SK-N-SH (cell line): ENCODE measurements around the gene SPRY4. TPM values are rescaled to one million over a fixed set of nuclear protein-coding genes. Genes with fewer than 3 reads are reported as not detected.

Source experiments
- CTCF ChIA-PET: fragments of 300-600, 350-600 bp; formaldehyde crosslinking; extraction: SDS; loops from one replicate; lab custom pipeline; 2021; lab: Yijun Ruan, JAX
- POLR2A ChIA-PET: fragments of 350-600 bp; sonication (Branson Sonifier 250); formaldehyde crosslinking; extraction: SDS; loops from one replicate; lab custom pipeline; 2020; ENCODE audit warnings: antibody characterized with exemption, inconsistent platforms; lab: Yijun Ruan, JAX
- DNase-seq: peaks from one replicate; pipeline ENCODE4 v3.0.0; 2012
- H2AFZ ChIP-seq: fragments of 200-600 bp; sonication (generic); 2 replicates; pipeline ENCODE4 v1.8.1; 2016; ENCODE audit warnings: antibody characterized with exemption, mild to moderate bottlenecking, low read depth
- H3F3A ChIP-seq: fragments of 200-600 bp; sonication (generic); replicated peaks from 2 replicates; pipeline ENCODE3; 2016; ENCODE audit warnings: antibody characterized with exemption, mild to moderate bottlenecking; ENCODE audit not compliant: insufficient read depth
- H3K27ac ChIP-seq, 2 experiments: fragments of 200-500 bp in 1 of 2; fragments of 200-600 bp in 1 of 2; sonication (Bioruptor generic) in 1 of 2; sonication (generic), shearing (Covaris generic) in 1 of 2; 2 replicates each; pipeline versions ENCODE4 v1.5.1 to v1.6.1; 2014 to 2016; ENCODE audit warnings: low read depth in 2 of 2, inconsistent platforms in 1 of 2, low read length in 1 of 2, mild to moderate bottlenecking in 1 of 2, mixed read lengths in 1 of 2
- H3K27me3 ChIP-seq: fragments of 200-600 bp; sonication (generic), shearing (Covaris generic); 2 replicates; pipeline ENCODE4 v1.6.1; 2016; ENCODE audit warnings: mixed run types; ENCODE audit not compliant: insufficient read depth
- H3K36me3 ChIP-seq, 2 experiments: fragments of 200-500 bp in 1 of 2; fragments of 200-600 bp in 1 of 2; sonication (Bioruptor generic) in 1 of 2; sonication (generic) in 1 of 2; replicated peaks in 1 of 2; 2 replicates each; pipeline versions ENCODE3 to v1.5.1; 2014 to 2016; ENCODE audit warnings: low read length in 1 of 2, mild to moderate bottlenecking in 1 of 2; ENCODE audit not compliant: insufficient read depth in 2 of 2, control insufficient read depth in 1 of 2
- H3K4me1 ChIP-seq, 2 experiments: fragments of 200-500 bp in 1 of 2; fragments of 200-600 bp in 1 of 2; sonication (Bioruptor generic) in 1 of 2; sonication (generic), shearing (Covaris generic) in 1 of 2; 2 replicates each; pipeline versions ENCODE4 v1.5.1 to v1.6.1; 2014 to 2016; ENCODE audit warnings: low read depth in 1 of 2, low read length in 1 of 2, mixed run types in 1 of 2; ENCODE audit not compliant: insufficient read depth in 2 of 2, control insufficient read depth in 1 of 2
- H3K4me2 ChIP-seq: fragments of 200-600 bp; sonication (generic), shearing (Covaris generic); 2 replicates; pipeline ENCODE4 v1.6.1; 2017; ENCODE audit warnings: mixed run types
- H3K4me3 ChIP-seq, 2 experiments: fragments of 200-500 bp in 1 of 2; fragments of 200-600 bp in 1 of 2; sonication (Bioruptor generic) in 1 of 2; sonication (generic), shearing (Covaris generic) in 1 of 2; 2 replicates each; pipeline versions ENCODE4 v1.5.1 to v1.8.1; 2014 to 2016; ENCODE audit warnings: low read depth in 2 of 2, inconsistent platforms in 1 of 2, low read length in 1 of 2, mild to moderate bottlenecking in 1 of 2, mixed read lengths in 1 of 2, moderate library complexity in 1 of 2
- H3K79me2 ChIP-seq: fragments of 200-600 bp; sonication (generic); 2 replicates; pipeline ENCODE4 v1.8.1; 2017; ENCODE audit warnings: mild to moderate bottlenecking; ENCODE audit not compliant: insufficient read depth
- H3K9ac ChIP-seq: fragments of 200-600 bp; sonication (generic); 2 replicates; pipeline ENCODE4 v1.6.1; 2017; ENCODE audit warnings: mixed run types
- H3K9me2 ChIP-seq: fragments of 200-600 bp; sonication (generic); 2 replicates; pipeline ENCODE4 v1.6.1; 2017; ENCODE audit warnings: mixed run types
- H3K9me3 ChIP-seq: fragments of 200-600 bp; sonication (generic); 2 replicates; pipeline ENCODE4 v1.6.1; 2017; ENCODE audit warnings: mixed run types, mild to moderate bottlenecking, moderate library complexity
- H4K20me1 ChIP-seq: fragments of 200-600 bp; sonication (generic); 2 replicates; pipeline ENCODE4 v1.6.1; 2017; ENCODE audit warnings: mild to moderate bottlenecking, mixed run types; ENCODE audit not compliant: insufficient read depth
- CHD2 ChIP-seq: fragments of 150-350 bp; IDR thresholded peaks from 2 replicates; pipeline ENCODE4 v1.6.1; 2018; ENCODE audit warnings: low read length; ENCODE audit not compliant: partially characterized antibody
- ELF1 ChIP-seq: IDR thresholded peaks from 2 replicates; pipeline ENCODE4 v1.4.0; 2012
- EP300 ChIP-seq, 2 experiments: IDR thresholded peaks; 2 replicates each; pipeline versions ENCODE4 v1.4.0 to v1.6.1; 2012; ENCODE audit warnings: borderline replicate concordance in 1 of 2, low read depth in 1 of 2, low read length in 1 of 2
- FOXM1 ChIP-seq: IDR thresholded peaks from 2 replicates; pipeline ENCODE4 v1.4.0; 2012; ENCODE audit warnings: low read depth, mild to moderate bottlenecking
- GATA2 ChIP-seq: sonication (generic); formaldehyde crosslinking; IDR thresholded peaks from 2 replicates; pipeline ENCODE4 v1.5.0; 2020; ENCODE audit warnings: mild to moderate bottlenecking, missing genetic modification reagents
- JUND ChIP-seq: IDR thresholded peaks from 2 replicates; pipeline ENCODE4 v1.4.0; 2012
- MAX ChIP-seq: IDR thresholded peaks from 2 replicates; pipeline ENCODE4 v1.4.0; 2012; ENCODE audit warnings: low read depth
- MXI1 ChIP-seq: IDR thresholded peaks from 2 replicates; pipeline ENCODE4 v1.6.1; 2012; ENCODE audit warnings: mild to moderate bottlenecking, low read depth, low read length, improper control_type of control experiment
- POLR2AphosphoS5 ChIP-seq: IDR thresholded peaks from 2 replicates; pipeline ENCODE4 v1.6.1; 2012; ENCODE audit warnings: low read depth, low read length
- RCOR1 ChIP-seq: fragments of 150-350 bp; IDR thresholded peaks from 2 replicates; pipeline ENCODE4 v1.6.1; 2017; ENCODE audit warnings: antibody characterized with exemption, low read length
- REST ChIP-seq: IDR thresholded peaks from 2 replicates; pipeline ENCODE4 v1.6.1; 2012; ENCODE audit warnings: mild to moderate bottlenecking, low read depth, low read length, moderate library complexity
- RFX5 ChIP-seq: IDR thresholded peaks from 2 replicates; pipeline ENCODE4 v1.6.1; 2012; ENCODE audit warnings: mild to moderate bottlenecking, improper control_type of control experiment, low read length
- TAF1 ChIP-seq: IDR thresholded peaks from 2 replicates; pipeline ENCODE4 v1.6.1; 2012; ENCODE audit warnings: low read depth, mild to moderate bottlenecking, low read length, moderate library complexity, borderline replicate concordance
- TCF12 ChIP-seq: IDR thresholded peaks from 2 replicates; pipeline ENCODE4 v1.4.0; 2012
- TEAD4 ChIP-seq: IDR thresholded peaks from 2 replicates; pipeline ENCODE4 v1.4.0; 2012; ENCODE audit warnings: mild to moderate bottlenecking, borderline replicate concordance; ENCODE audit not compliant: insufficient read depth
- USF1 ChIP-seq: IDR thresholded peaks from 2 replicates; pipeline ENCODE4 v1.4.0; 2012; ENCODE audit warnings: low read depth, borderline replicate concordance
- YY1 ChIP-seq: IDR thresholded peaks from 2 replicates; pipeline ENCODE4 v1.4.0; 2012; ENCODE audit warnings: low read depth, mild to moderate bottlenecking
- ZBTB33 ChIP-seq: IDR thresholded peaks from 2 replicates; pipeline ENCODE4 v1.4.0; 2012; ENCODE audit warnings: low read depth, borderline replicate concordance
- WGBS: methylation state at CpG from one replicate; pipeline ENCODE4 v1.1.6; 2017; ENCODE audit warnings: low lambda C conversion rate; 5-methylcytosine and 5-hydroxymethylcytosine counted together
- polyA plus RNA-seq, 3 experiments: library from polyadenylated mRNA; depleted of rRNA; stranded (reverse); fragments of >200 nt; gene quantifications; 2 replicates each; pipeline ENCODE4 v1.2.3, GENCODE V29; 2012

Gene SPRY4
- polyA plus RNA-seq, 1 of the 3 experiments (the other 2 are of a cell fraction): 18.0 TPM

DNA sequence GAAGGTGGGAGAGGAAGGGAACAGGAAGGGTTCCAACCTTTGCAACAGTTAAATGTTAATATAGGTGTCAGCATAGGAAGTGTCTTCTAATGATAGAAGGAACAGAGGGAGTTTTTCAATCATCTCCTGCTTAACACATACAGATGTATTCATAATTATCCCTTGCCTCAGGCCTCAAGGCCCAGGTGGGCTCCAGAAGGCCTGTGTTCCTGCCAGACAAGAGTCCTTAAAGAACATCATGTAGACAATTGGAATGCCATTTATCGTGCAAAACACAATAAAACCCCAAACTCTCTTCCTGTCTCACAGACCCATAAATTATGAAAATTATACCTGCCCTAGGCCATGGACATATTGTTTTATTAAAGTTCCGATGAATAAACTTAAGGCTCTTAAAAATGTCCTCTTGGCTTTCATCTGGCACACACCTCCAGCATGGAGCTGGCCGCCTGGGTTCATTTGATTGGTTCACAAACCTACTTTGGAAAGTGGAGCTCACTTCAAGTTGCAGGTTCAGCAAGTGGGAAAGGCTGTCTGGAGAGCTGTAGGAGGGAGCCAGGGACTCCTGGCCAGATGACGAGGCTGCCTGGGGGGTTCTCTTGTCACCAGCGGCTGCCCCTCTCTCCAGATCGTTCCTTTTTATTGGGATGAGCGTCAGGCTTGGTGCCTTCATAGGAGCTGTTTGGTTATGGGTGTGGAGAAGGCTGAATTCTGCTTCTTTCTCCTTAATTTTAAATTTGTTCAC lies 17.5 kb downstream of the SPRY4 start:
- CTCF ChIA-PET: interaction anchor here (1.1 kb wide), 1 partner anchor 241 kb away, joined by 4 read pairs; no protein-coding TSS in a partner anchor
- H3K9me3 ChIP-seq: no peaks in the 10 kb centered on the region
- H3K36me3 ChIP-seq: peaks cover 14 to 36% of the 10 kb centered on the region in 2 experiments
- H3K79me2 ChIP-seq: peaks cover 77% of the 10 kb centered on the region
- DNase-seq: no peak
- no peak overlapping the region for H3K4me2 ChIP-seq
- no peaks in the 10 kb centered on the region for H3K27me3 ChIP-seq
- peaks cover 15 to 38% of the 10 kb centered on the region in 2 experiments; a peak in 3 of 4 replicates for H3K4me1 ChIP-seq
- POLR2A ChIA-PET: interaction anchor here (1.0 kb wide), 1 partner anchor 18 kb away, joined by 4 read pairs; the partner anchor contains the start of gene SPRY4
- H3K27ac ChIP-seq: peak overlapping the region in 1 of 2 experiments; percentile 25; a peak in 1 of 4 replicates
- peaks cover 38% of the 10 kb centered on the region for H3F3A ChIP-seq
- no peak for TF ChIP-seq YY1
- no peak for TF ChIP-seq EP300 (IDR thresholded peaks at IDR 0.05; ENCODE audit: borderline replicate concordance in 1 of 2, low read depth in 1 of 2, low read length in 1 of 2)
- TF ChIP-seq ELF1: no peak
- no peak for TF ChIP-seq RFX5
- no peak for TF ChIP-seq TAF1
- TF ChIP-seq ZBTB33: no peak
- TF ChIP-seq TCF12: no peak
- no peak for TF ChIP-seq MAX
- no peak for TF ChIP-seq RCOR1
- TF ChIP-seq GATA2 (CRISPR knock-in tag): no peak
- no peak for TF ChIP-seq TEAD4
- TF ChIP-seq REST: no peak
- no peak for TF ChIP-seq FOXM1
- no peak for TF ChIP-seq JUND
- no peak for TF ChIP-seq USF1
- TF ChIP-seq MXI1: no peak
- no peak for TF ChIP-seq CHD2
- no peak; the same call in 1 of the 2 replicates for TF ChIP-seq POLR2AphosphoS5
- no peak overlapping the region for H2AFZ ChIP-seq
- H4K20me1 ChIP-seq: peaks cover 50% of the 10 kb centered on the region
- H3K9me2 ChIP-seq: no peaks in the 10 kb centered on the region
- no peak overlapping the region for H3K9ac ChIP-seq
- no peak overlapping the region for H3K4me3 ChIP-seq
- WGBS: 90% methylated on average over 7 of the region's 7 CpGs
